SK-N-SH (cell line): Measurements from ENCODE around the gene ME2. TPM values are rescaled to one million over a fixed set of nuclear protein-coding genes. Genes with fewer than 3 reads are reported as not detected.

ENCODE experiments used
- CTCF ChIA-PET: fragments of 300-600, 350-600 bp; formaldehyde crosslinking; extraction: SDS; loops from one replicate; lab custom pipeline; 2021; lab: Yijun Ruan, JAX
- POLR2A ChIA-PET: fragments of 350-600 bp; sonication (Branson Sonifier 250); formaldehyde crosslinking; extraction: SDS; loops from one replicate; lab custom pipeline; 2020; ENCODE audit warnings: antibody characterized with exemption, inconsistent platforms; lab: Yijun Ruan, JAX
- DNase-seq: peaks from one replicate; pipeline ENCODE4 v3.0.0; 2012
- H2AFZ ChIP-seq: fragments of 200-600 bp; sonication (generic); 2 replicates; pipeline ENCODE4 v1.8.1; 2016; ENCODE audit warnings: antibody characterized with exemption, mild to moderate bottlenecking, low read depth
- H3F3A ChIP-seq: fragments of 200-600 bp; sonication (generic); replicated peaks from 2 replicates; pipeline ENCODE3; 2016; ENCODE audit warnings: antibody characterized with exemption, mild to moderate bottlenecking; ENCODE audit not compliant: insufficient read depth
- H3K27ac ChIP-seq, 2 experiments: fragments of 200-500 bp in 1 of 2; fragments of 200-600 bp in 1 of 2; sonication (Bioruptor generic) in 1 of 2; sonication (generic), shearing (Covaris generic) in 1 of 2; 2 replicates each; pipeline versions ENCODE4 v1.5.1 to v1.6.1; 2014 to 2016; ENCODE audit warnings: low read depth in 2 of 2, inconsistent platforms in 1 of 2, low read length in 1 of 2, mild to moderate bottlenecking in 1 of 2, mixed read lengths in 1 of 2
- H3K27me3 ChIP-seq: fragments of 200-600 bp; sonication (generic), shearing (Covaris generic); 2 replicates; pipeline ENCODE4 v1.6.1; 2016; ENCODE audit warnings: mixed run types; ENCODE audit not compliant: insufficient read depth
- H3K36me3 ChIP-seq, 2 experiments: fragments of 200-500 bp in 1 of 2; fragments of 200-600 bp in 1 of 2; sonication (Bioruptor generic) in 1 of 2; sonication (generic) in 1 of 2; replicated peaks in 1 of 2; 2 replicates each; pipeline versions ENCODE3 to v1.5.1; 2014 to 2016; ENCODE audit warnings: low read length in 1 of 2, mild to moderate bottlenecking in 1 of 2; ENCODE audit not compliant: insufficient read depth in 2 of 2, control insufficient read depth in 1 of 2
- H3K4me1 ChIP-seq, 2 experiments: fragments of 200-500 bp in 1 of 2; fragments of 200-600 bp in 1 of 2; sonication (Bioruptor generic) in 1 of 2; sonication (generic), shearing (Covaris generic) in 1 of 2; 2 replicates each; pipeline versions ENCODE4 v1.5.1 to v1.6.1; 2014 to 2016; ENCODE audit warnings: low read depth in 1 of 2, low read length in 1 of 2, mixed run types in 1 of 2; ENCODE audit not compliant: insufficient read depth in 2 of 2, control insufficient read depth in 1 of 2
- H3K4me2 ChIP-seq: fragments of 200-600 bp; sonication (generic), shearing (Covaris generic); 2 replicates; pipeline ENCODE4 v1.6.1; 2017; ENCODE audit warnings: mixed run types
- H3K4me3 ChIP-seq, 2 experiments: fragments of 200-500 bp in 1 of 2; fragments of 200-600 bp in 1 of 2; sonication (Bioruptor generic) in 1 of 2; sonication (generic), shearing (Covaris generic) in 1 of 2; 2 replicates each; pipeline versions ENCODE4 v1.5.1 to v1.8.1; 2014 to 2016; ENCODE audit warnings: low read depth in 2 of 2, inconsistent platforms in 1 of 2, low read length in 1 of 2, mild to moderate bottlenecking in 1 of 2, mixed read lengths in 1 of 2, moderate library complexity in 1 of 2
- H3K79me2 ChIP-seq: fragments of 200-600 bp; sonication (generic); 2 replicates; pipeline ENCODE4 v1.8.1; 2017; ENCODE audit warnings: mild to moderate bottlenecking; ENCODE audit not compliant: insufficient read depth
- H3K9ac ChIP-seq: fragments of 200-600 bp; sonication (generic); 2 replicates; pipeline ENCODE4 v1.6.1; 2017; ENCODE audit warnings: mixed run types
- H3K9me2 ChIP-seq: fragments of 200-600 bp; sonication (generic); 2 replicates; pipeline ENCODE4 v1.6.1; 2017; ENCODE audit warnings: mixed run types
- H3K9me3 ChIP-seq: fragments of 200-600 bp; sonication (generic); 2 replicates; pipeline ENCODE4 v1.6.1; 2017; ENCODE audit warnings: mixed run types, mild to moderate bottlenecking, moderate library complexity
- H4K20me1 ChIP-seq: fragments of 200-600 bp; sonication (generic); 2 replicates; pipeline ENCODE4 v1.6.1; 2017; ENCODE audit warnings: mild to moderate bottlenecking, mixed run types; ENCODE audit not compliant: insufficient read depth
- FOXJ3 ChIP-seq: sonication (generic); formaldehyde crosslinking; IDR thresholded peaks from 2 replicates; pipeline ENCODE4 v1.5.1; 2020; ENCODE audit warnings: mild to moderate bottlenecking, missing genetic modification reagents
- FOXM1 ChIP-seq: IDR thresholded peaks from 2 replicates; pipeline ENCODE4 v1.4.0; 2012; ENCODE audit warnings: low read depth, mild to moderate bottlenecking
- JUND ChIP-seq: IDR thresholded peaks from 2 replicates; pipeline ENCODE4 v1.4.0; 2012
- MXI1 ChIP-seq: IDR thresholded peaks from 2 replicates; pipeline ENCODE4 v1.6.1; 2012; ENCODE audit warnings: mild to moderate bottlenecking, low read depth, low read length, improper control_type of control experiment
- NRF1 ChIP-seq: IDR thresholded peaks from 2 replicates; pipeline ENCODE4 v1.6.1; 2012; ENCODE audit warnings: low read depth, mild to moderate bottlenecking, low read length
- PBX3 ChIP-seq: IDR thresholded peaks from 2 replicates; pipeline ENCODE4; 2012
- REST ChIP-seq: IDR thresholded peaks from 2 replicates; pipeline ENCODE4 v1.6.1; 2012; ENCODE audit warnings: mild to moderate bottlenecking, low read depth, low read length, moderate library complexity
- RFX5 ChIP-seq: IDR thresholded peaks from 2 replicates; pipeline ENCODE4 v1.6.1; 2012; ENCODE audit warnings: mild to moderate bottlenecking, improper control_type of control experiment, low read length
- SMC3 ChIP-seq: IDR thresholded peaks from 2 replicates; pipeline ENCODE4 v1.6.1; 2012; ENCODE audit warnings: low read depth, low read length, improper control_type of control experiment
- TCF12 ChIP-seq: IDR thresholded peaks from 2 replicates; pipeline ENCODE4 v1.4.0; 2012
- USF2 ChIP-seq: fragments of 150-350 bp; IDR thresholded peaks from 2 replicates; pipeline ENCODE4 v1.6.1; 2017; ENCODE audit warnings: antibody characterized with exemption, low read length, low read depth, borderline replicate concordance
- WGBS: methylation state at CpG from one replicate; pipeline ENCODE4 v1.1.6; 2017; ENCODE audit warnings: low lambda C conversion rate; 5-methylcytosine and 5-hydroxymethylcytosine counted together
- polyA plus RNA-seq, 3 experiments: library from polyadenylated mRNA; depleted of rRNA; stranded (reverse); fragments of >200 nt; gene quantifications; 2 replicates each; pipeline ENCODE4 v1.2.3, GENCODE V29; 2012

The ME2 gene
- polyA plus RNA-seq, 1 of the 3 experiments (the other 2 are of a cell fraction): 35.1 TPM

GRCh38 chr18:50987261-50987660, 108.3 kb downstream of the ME2 start:
- Histone ChIP-seq H4K20me1 (0 out of 2 replicates have a peak, but pooled peaks cover 4% of the 10 kb centered on the region), H3K9me3 (no peaks in the 10 kb centered on the region), H3K9ac (no peak overlapping the region; the same call in 1 of the 2 replicates), H3K9me2 (no peaks in the 10 kb centered on the region), H3K4me1 (peaks cover 3 to 5% of the 10 kb centered on the region in 2 experiments; a peak in 1 of 4 replicates), H3F3A (peaks cover 18% of the 10 kb centered on the region), H3K27me3 (no peaks in the 10 kb centered on the region), H2AFZ (no peak overlapping the region), H3K79me2 (no peaks in the 10 kb centered on the region; the same call in 1 of the 2 replicates), H3K4me2 (peak overlapping the region; percentile 51; the same call in 1 of the 2 replicates), H3K27ac (peak overlapping the region in 1 of 2 experiments; percentile 62; a peak in 2 of 4 replicates), H3K36me3 (peaks cover 2 to 3% of the 10 kb centered on the region in 2 experiments), H3K4me3 (no peak overlapping the region)
- ChIA-PET CTCF (no interaction called here), POLR2A (no interaction called here)
- WGBS: 58% methylated on average over 2 of the region's 2 CpGs
- DNase-seq: no peak
- TF ChIP-seq MXI1: no peak
- no peak for TF ChIP-seq TCF12
- TF ChIP-seq RFX5: no peak
- no peak for TF ChIP-seq FOXJ3 (CRISPR knock-in tag)
- TF ChIP-seq NRF1: no peak
- no peak for TF ChIP-seq JUND
- TF ChIP-seq USF2: no peak

GRCh38 chr18:50989711-50990110, 110.8 kb downstream of the ME2 start:
- no peak overlapping the region for H3K27ac ChIP-seq
- no peak overlapping the region for H3K4me3 ChIP-seq
- peaks cover 2 to 3% of the 10 kb centered on the region in 2 experiments for H3K36me3 ChIP-seq
- H3K79me2 ChIP-seq: no peaks in the 10 kb centered on the region; the same call in 1 of the 2 replicates
- no peaks in the 10 kb centered on the region for H3K9me3 ChIP-seq
- ChIA-PET CTCF (no interaction called here), POLR2A (no interaction called here)
- peaks cover 3 to 5% of the 10 kb centered on the region in 2 experiments; a peak in 1 of 4 replicates for H3K4me1 ChIP-seq
- H4K20me1 ChIP-seq: 0 out of 2 replicates have a peak, but pooled peaks cover 4% of the 10 kb centered on the region
- no peak overlapping the region for H2AFZ ChIP-seq
- TF ChIP-seq SMC3 (no peak), REST (no peak), PBX3 (no peak), FOXM1 (no peak)
- no peaks in the 10 kb centered on the region for H3K9me2 ChIP-seq
- DNase-seq: no peak
- no peaks in the 10 kb centered on the region for H3K27me3 ChIP-seq
- H3F3A ChIP-seq: peaks cover 18% of the 10 kb centered on the region
- H3K4me2 ChIP-seq: no peak overlapping the region
- H3K9ac ChIP-seq: no peak overlapping the region
- 92% methylated on average over 3 of the region's 3 CpGs for WGBS
